A673 (cell line): ENCODE measurements around the gene PRELP.

Source experiments
- CTCF ChIP-seq: fragments of 300-800, 200-600 bp; sonication (generic); conservative IDR thresholded peaks from 2 replicates; pipeline ENCODE4 v1.5.1; 2017; ENCODE audit warnings: low read depth, mild to moderate bottlenecking, antibody characterized with exemption, low read length, moderate library complexity, mixed read lengths
- EZH2 ChIP-seq: fragments of 200-600 bp; sonication (generic); IDR thresholded peaks from 2 replicates; pipeline ENCODE4 v1.6.1; 2017; ENCODE audit warnings: borderline replicate concordance, low read depth, mild to moderate bottlenecking, mixed read lengths, antibody characterized with exemption, low read length; ENCODE audit not compliant: poor library complexity, severe bottlenecking

DNA sequence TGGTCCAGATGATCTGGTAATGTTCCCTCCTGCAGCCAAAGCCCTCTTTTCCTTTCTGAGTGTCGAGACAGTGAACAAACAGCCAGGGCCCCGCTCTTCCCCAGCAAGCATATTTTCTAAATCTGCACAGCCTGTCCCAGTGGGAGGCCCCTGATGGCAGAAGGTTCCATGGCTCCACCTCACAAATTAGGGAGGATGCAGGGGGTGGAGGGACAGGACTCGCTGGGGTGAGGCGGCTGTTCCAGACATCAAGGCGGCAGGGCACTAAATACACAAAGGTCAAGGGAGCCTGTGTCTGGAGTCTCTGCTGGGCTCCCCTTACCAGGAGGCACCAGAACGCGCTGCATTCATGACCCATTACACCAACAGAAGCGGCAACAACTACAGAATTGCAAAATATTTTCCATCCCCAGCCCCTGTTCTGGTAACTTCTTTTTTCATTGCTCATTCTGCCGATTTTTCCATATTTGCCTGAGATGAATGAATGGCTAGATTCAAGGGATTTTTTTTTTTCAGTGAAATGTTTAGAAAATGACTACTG lies 27.0 kb upstream of the PRELP start:
- TF ChIP-seq EZH2 (no peak), CTCF (no peak)
